AML-193 (cell line): ENCODE measurements around the gene ESRRG.

Source experiments
- DNase-seq, 2 experiments: peaks; one replicate each; lab custom pipeline; 2025; lab: John Stamatoyannopoulos, UW

ESRRG gene

GRCh38 chr1:216502528-216503162 is 220.6 kb downstream of the ESRRG start:
- no peak for DNase-seq

GRCh38 chr1:216500273-216500967 is 222.8 kb downstream of the ESRRG start:
- no peak for DNase-seq

GRCh38 chr1:216499581-216500272 is 223.5 kb downstream of the ESRRG start:
- no peak for DNase-seq

GRCh38 chr1:216498277-216498676 is 225.0 kb downstream of the ESRRG start:
- DNase-seq, result no peak

- no peak for DNase-seq
Observed at GRCh38 chr1:216485042-216485441, 238.2 kb downstream of the ESRRG start.

GRCh38 chr1:216483672-216484401 is 239.4 kb downstream of the ESRRG start:
- no peak for DNase-seq

GRCh38 chr1:216482620-216483019 is 240.6 kb downstream of the ESRRG start:
- no peak for DNase-seq

GRCh38 chr1:216478238-216478637 is 245.0 kb downstream of the ESRRG start:
- DNase-seq, result no peak

- no peak for DNase-seq
Observed at GRCh38 chr1:216476341-216476740, 246.9 kb downstream of the ESRRG start.

- DNase-seq, result no peak
Observed at GRCh38 chr1:216475659-216476276, 247.5 kb downstream of the ESRRG start.

- DNase-seq, result no peak
Observed at GRCh38 chr1:216466162-216466801, 256.9 kb downstream of the ESRRG start.

GRCh38 chr1:216464489-216464888 is 258.7 kb downstream of the ESRRG start:
- no peak for DNase-seq

GRCh38 chr1:216462066-216462775 is 261.0 kb downstream of the ESRRG start:
- DNase-seq, result no peak

- no peak for DNase-seq
Observed at GRCh38 chr1:216461466-216461865, 261.8 kb downstream of the ESRRG start.

- DNase-seq, result no peak
Observed at GRCh38 chr1:216459651-216460207, 263.5 kb downstream of the ESRRG start.

- DNase-seq, result no peak
Observed at GRCh38 chr1:216458812-216459211, 264.4 kb downstream of the ESRRG start.

GRCh38 chr1:216457356-216457755 is 265.9 kb downstream of the ESRRG start:
- DNase-seq, result no peak

GRCh38 chr1:216456682-216457081 is 266.5 kb downstream of the ESRRG start:
- no peak for DNase-seq

- no peak for DNase-seq
Observed at GRCh38 chr1:216453777-216454176, 269.5 kb downstream of the ESRRG start.
